ENCODE data around the gene RPN1.
"Not testable (repeated sequence)": the region's sequence is repeated elsewhere in the genome, so short reads cannot be mapped to it uniquely, and the experiment has no call there.

RPN1 gene

GRCh38 chr3:128610451-128611070, 40.1 kb downstream of the RPN1 start:
- DNase-seq (ENCODE audit: low read depth in 2 of 2): no peak

- DNase-seq (ENCODE audit: low read depth in 2 of 2): no peak
Measured at GRCh38 chr3:128609294-128609693, 41.3 kb downstream of the RPN1 start.

- no peak for DNase-seq (ENCODE audit: low read depth in 2 of 2)
Measured at GRCh38 chr3:128607710-128608048, 42.9 kb downstream of the RPN1 start.

GRCh38 chr3:128606094-128606493, 44.5 kb downstream of the RPN1 start:
- DNase-seq (ENCODE audit: low read depth in 2 of 2): no peak

GRCh38 chr3:128605091-128606046, 45.2 kb downstream of the RPN1 start:
- no peak for DNase-seq (ENCODE audit: low read depth in 2 of 2)

- no peak for DNase-seq (ENCODE audit: low read depth in 2 of 2)
Measured at GRCh38 chr3:128603811-128604775, 46.5 kb downstream of the RPN1 start.

GRCh38 chr3:128603313-128603712, 47.3 kb downstream of the RPN1 start:
- DNase-seq (ENCODE audit: low read depth in 2 of 2): no peak

- DNase-seq (ENCODE audit: low read depth in 2 of 2): no peak
Measured at GRCh38 chr3:128598884-128599664, 51.5 kb downstream of the RPN1 start.

- DNase-seq (ENCODE audit: low read depth in 2 of 2): no peak
Measured at GRCh38 chr3:128597900-128598299, 52.7 kb downstream of the RPN1 start.

GRCh38 chr3:128592864-128593263, 57.8 kb downstream of the RPN1 start:
- DNase-seq (ENCODE audit: low read depth in 2 of 2): no peak

GRCh38 chr3:128591738-128592426, 58.7 kb downstream of the RPN1 start:
- no peak for DNase-seq (ENCODE audit: low read depth in 2 of 2)

GRCh38 chr3:128590948-128591347, 59.7 kb downstream of the RPN1 start:
- DNase-seq (ENCODE audit: low read depth in 2 of 2): no peak

- DNase-seq (ENCODE audit: low read depth in 2 of 2): not testable (repeated sequence)
Measured at GRCh38 chr3:128589985-128590384, 60.6 kb downstream of the RPN1 start.

- no peak for DNase-seq (ENCODE audit: low read depth in 2 of 2)
Measured at GRCh38 chr3:128588147-128588546, 62.5 kb downstream of the RPN1 start.

GRCh38 chr3:128587391-128587790, 63.2 kb downstream of the RPN1 start:
- DNase-seq (ENCODE audit: low read depth in 2 of 2): no peak

GRCh38 chr3:128586932-128587331, 63.7 kb downstream of the RPN1 start:
- not testable (repeated sequence) for DNase-seq (ENCODE audit: low read depth in 2 of 2)

- DNase-seq (ENCODE audit: low read depth in 2 of 2): not testable (repeated sequence)
Measured at GRCh38 chr3:128586391-128586790, 64.2 kb downstream of the RPN1 start.

- DNase-seq (ENCODE audit: low read depth in 2 of 2): no peak
Measured at GRCh38 chr3:128585974-128586373, 64.6 kb downstream of the RPN1 start.

- no peak for DNase-seq (ENCODE audit: low read depth in 2 of 2)
Measured at GRCh38 chr3:128585189-128585588, 65.4 kb downstream of the RPN1 start.

- DNase-seq (ENCODE audit: low read depth in 2 of 2): peak in 1 of 2 donors; percentile 47
Measured at GRCh38 chr3:128584412-128585020, 66.1 kb downstream of the RPN1 start.

Measured in activated CD4-positive, alpha-beta T cell treated with anti-CD3 and anti-CD28 coated beads for 24 hours (primary cell).